IgD-negative memory B cell (primary cell): ENCODE data around the gene PPP2CA. TPM values are rescaled to one million over a fixed set of nuclear protein-coding genes. Genes with fewer than 3 reads are reported as not detected.
"Not testable (repeated sequence)": the region's sequence is repeated elsewhere in the genome, so short reads cannot be mapped to it uniquely, and the experiment has no call there.

Source experiments
- H3K27ac Mint-ChIP-seq, 3 donors: one replicate each; pipeline ENCODE4 v1.8.0; 2020 to 2022; ENCODE audit warnings: mild to moderate bottlenecking in 3 of 3, mixed read lengths in 3 of 3, moderate library complexity in 1 of 3
- H3K27me3 Mint-ChIP-seq: one replicate; pipeline ENCODE4 v1.8.0; 2021; ENCODE audit warnings: mixed read lengths
- H3K36me3 Mint-ChIP-seq: one replicate; pipeline ENCODE4 v1.8.0; 2020; ENCODE audit warnings: mild to moderate bottlenecking, mixed read lengths
- H3K4me1 Mint-ChIP-seq, 3 donors: one replicate each; pipeline ENCODE4 v1.8.0; 2020 to 2022; ENCODE audit warnings: mixed read lengths in 3 of 3, mild to moderate bottlenecking in 1 of 3
- H3K4me3 Mint-ChIP-seq, 4 donors: one replicate each; pipeline ENCODE4 v1.8.0; 2020 to 2022; ENCODE audit warnings: mild to moderate bottlenecking in 4 of 4, mixed read lengths in 4 of 4, moderate library complexity in 3 of 4
- H3K9me3 Mint-ChIP-seq, 3 donors: one replicate each; pipeline ENCODE4 v1.8.0; 2020 to 2021; ENCODE audit warnings: mixed read lengths in 3 of 3, mild to moderate bottlenecking in 1 of 3
- polyA plus RNA-seq: library from polyadenylated mRNA; unstranded; fragments of 300-500 nt; fragmentation: Illumina TruSeq; gene quantifications from one replicate; pipeline ENCODE4 v1.2.3, GENCODE V29; 2021

The PPP2CA gene
- polyA plus RNA-seq, 1 donor from 2014 or later, result 215 TPM

GRCh38 chr5:134224888-134225779 is 739 bp downstream of the PPP2CA start:
- no peaks in the 10 kb centered on the region for H3K9me3 Mint-ChIP-seq
- no peaks in the 10 kb centered on the region for H3K27me3 Mint-ChIP-seq
- H3K4me3 Mint-ChIP-seq, result peak overlapping the region; percentile 97 to 100 (median 99)
- H3K4me1 Mint-ChIP-seq, result peaks cover 39 to 59% (median 45%) of the 10 kb centered on the region in 3 donors
- H3K36me3 Mint-ChIP-seq, result peaks cover 8% of the 10 kb centered on the region
- H3K27ac Mint-ChIP-seq, result peak overlapping the region; percentile 99 to 100 (median 100)

DNA sequence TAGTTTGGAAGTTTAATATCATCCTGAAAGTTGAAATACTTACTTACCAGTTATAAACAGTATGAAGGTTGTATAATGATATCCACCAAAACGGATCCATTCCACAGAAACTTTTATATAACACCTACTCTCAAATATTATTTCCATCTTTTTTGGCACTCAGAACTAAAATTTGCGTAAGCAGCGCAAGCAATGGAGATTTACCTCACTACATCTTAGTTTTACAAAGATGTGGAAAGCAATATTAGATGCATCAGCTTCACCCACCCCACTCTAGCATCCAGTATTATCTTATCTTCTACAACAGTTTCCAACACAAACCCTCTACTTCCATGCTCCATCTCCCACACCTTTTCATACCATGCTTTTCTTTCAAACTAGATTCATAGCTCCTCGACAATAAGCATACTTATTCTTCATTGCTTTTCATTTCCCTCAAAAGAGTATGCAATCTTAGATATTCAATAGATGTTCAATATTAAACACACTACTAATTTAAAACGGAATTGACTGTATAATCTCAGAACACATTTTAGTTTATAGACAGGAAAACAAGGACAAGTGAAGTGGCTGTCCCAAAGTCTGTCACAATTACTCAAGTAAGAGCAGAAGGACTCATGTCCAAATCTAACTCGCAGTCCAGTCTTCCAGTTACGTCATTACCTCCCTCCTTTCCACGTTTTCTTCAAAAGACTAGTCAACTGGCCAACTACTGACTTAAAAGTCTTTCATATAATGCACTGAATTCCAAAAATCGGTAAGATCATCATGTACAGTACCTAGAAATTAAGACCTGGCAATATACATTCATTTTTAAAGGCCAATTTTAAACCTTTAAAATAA is 2.2 kb downstream of the PPP2CA start:
- Mint-ChIP-seq H3K36me3 (peaks cover 8% of the 10 kb centered on the region), H3K27ac (peak overlapping the region in 2 of 3 donors; percentile 99 to 100), H3K4me3 (peak overlapping the region; percentile 97 to 100 (median 99)), H3K27me3 (no peaks in the 10 kb centered on the region), H3K4me1 (peaks cover 50 to 71% (median 56%) of the 10 kb centered on the region in 3 donors), H3K9me3 (no peaks in the 10 kb centered on the region)

DNA sequence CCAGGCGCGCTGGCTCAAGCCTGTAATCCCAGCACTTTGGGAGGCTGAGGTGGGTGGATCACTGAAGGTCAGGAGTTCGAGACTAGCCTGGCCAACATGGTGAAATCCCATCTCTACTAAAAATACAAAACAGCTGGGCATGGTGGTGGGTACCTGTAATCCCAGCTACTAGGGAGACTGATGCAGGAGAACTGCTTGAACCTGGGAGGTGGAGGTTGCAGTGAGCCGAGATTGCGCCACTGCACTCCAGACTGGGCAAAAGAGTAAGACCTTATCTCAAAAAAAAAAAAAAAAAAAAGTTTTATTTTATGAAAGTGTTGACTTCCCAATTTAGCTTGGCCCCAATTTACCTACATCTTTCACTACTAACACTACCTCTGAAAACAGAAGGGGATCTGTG is 4.2 kb downstream of the PPP2CA start:
- peak overlapping the region in 1 of 3 donors; percentile 15 for H3K27ac Mint-ChIP-seq
- H3K4me1 Mint-ChIP-seq, result peaks cover 50 to 82% (median 57%) of the 10 kb centered on the region in 3 donors
- not testable (repeated sequence) for H3K9me3 Mint-ChIP-seq, H3K27me3 Mint-ChIP-seq
- peak overlapping the region in 3 of 4 donors; percentile 28 to 72 (median 66) for H3K4me3 Mint-ChIP-seq
- H3K36me3 Mint-ChIP-seq, result peaks cover 13% of the 10 kb centered on the region

DNA sequence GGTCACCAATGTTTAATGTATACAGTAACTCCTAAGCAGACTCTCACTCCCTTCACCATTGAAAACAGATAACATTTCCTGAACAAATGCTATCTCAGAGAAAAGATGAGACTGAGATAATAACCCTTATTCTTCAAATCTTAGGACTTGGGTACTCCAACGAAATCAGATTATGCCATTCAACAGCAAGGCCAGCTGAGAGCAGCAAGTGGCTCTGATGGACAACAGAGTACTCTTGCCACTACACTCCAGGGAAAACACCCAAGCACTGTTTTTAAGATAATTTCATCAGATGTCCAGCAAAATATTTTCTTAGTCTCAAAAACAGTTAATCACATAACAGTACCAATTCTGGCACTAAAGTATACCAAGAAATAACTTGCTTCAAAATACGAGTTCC is 10.1 kb downstream of the PPP2CA start:
- peaks cover 5% of the 10 kb centered on the region for H3K36me3 Mint-ChIP-seq
- peak overlapping the region in 1 of 4 donors; percentile 63 for H3K4me3 Mint-ChIP-seq
- no peaks in the 10 kb centered on the region for H3K9me3 Mint-ChIP-seq
- H3K27me3 Mint-ChIP-seq, result no peaks in the 10 kb centered on the region
- H3K4me1 Mint-ChIP-seq, result peaks cover 52 to 58% (median 53%) of the 10 kb centered on the region in 3 donors
- H3K27ac Mint-ChIP-seq, result peak overlapping the region in 1 of 3 donors; percentile 16

DNA sequence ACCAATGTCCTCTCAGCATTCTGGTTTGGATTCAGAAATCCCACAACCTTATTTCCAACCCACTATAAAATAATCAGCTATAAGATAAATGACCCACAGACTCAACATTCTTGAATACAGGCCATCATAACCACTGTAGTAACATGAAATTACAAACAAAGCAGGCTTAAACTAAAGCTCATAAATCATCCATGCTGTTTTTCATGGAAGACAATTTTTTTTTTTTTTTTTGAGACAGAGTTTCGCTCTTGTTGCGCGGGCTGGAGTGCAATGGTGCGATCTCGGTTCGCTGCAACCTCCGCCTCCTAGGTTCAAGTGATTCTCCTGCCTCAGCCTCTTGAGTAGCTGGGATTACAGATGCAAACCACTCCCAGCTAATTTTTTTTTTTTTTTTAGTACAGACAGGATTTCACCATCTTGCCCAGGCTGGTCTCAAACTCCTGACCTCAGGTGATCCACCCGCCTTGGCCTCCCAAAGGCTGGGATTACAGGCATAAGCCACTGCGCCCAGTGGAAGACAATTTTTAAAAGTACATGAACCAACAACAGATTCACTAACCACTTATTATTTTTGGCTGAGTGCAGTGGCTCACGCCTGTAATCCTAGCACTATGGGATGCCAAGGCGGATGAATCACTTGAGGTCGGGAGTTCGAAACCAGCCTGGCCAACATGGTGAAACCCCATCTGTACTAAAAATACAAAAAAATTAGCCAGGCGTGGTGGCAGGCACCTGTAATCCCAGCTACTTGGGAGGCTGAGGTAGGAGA is 14.4 kb downstream of the PPP2CA start:
- H3K9me3 Mint-ChIP-seq, H3K36me3 Mint-ChIP-seq, H3K27me3 Mint-ChIP-seq, H3K27ac Mint-ChIP-seq: not testable (repeated sequence)
- Mint-ChIP-seq H3K4me1 (peaks cover 39 to 41% (median 41%) of the 10 kb centered on the region in 3 donors), H3K4me3 (peak overlapping the region in 1 of 4 donors; percentile 0)

DNA sequence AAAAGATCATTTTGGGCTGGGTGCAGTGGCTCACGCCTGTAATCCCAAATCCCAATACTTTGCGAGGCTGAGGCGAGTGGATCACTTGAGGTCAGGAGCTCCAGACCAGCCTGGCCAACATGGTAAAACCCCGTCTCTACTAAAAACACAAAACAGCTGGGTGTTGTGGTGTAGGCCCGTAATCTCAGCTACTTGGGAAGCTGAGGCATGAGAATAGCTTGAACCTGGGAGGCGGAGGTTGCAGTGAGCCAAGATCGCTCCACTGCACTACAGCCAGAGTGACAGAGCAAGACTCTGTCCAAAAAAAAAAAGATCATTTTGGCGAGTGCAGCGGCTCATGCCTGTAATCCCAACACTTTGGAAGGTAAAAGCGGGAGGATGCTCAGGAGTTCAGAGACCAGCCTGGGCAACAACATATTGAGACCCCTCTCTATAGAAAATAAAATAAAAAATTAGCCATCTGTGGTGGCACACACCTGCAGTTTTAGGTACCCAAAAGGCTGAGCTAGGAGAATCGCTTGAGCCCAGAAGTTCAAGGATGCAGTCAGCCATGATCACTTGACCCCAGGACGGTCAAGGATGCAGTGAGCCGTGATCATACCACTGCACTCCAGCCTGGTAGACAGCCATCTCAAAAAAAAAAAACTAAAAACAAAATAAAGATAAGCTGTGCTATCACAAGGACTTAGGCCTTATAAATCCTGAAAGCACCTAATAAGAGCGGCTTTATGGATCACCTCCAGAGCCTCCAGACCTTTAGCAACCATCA is 16.2 kb downstream of the PPP2CA start:
- Mint-ChIP-seq H3K4me1 (peaks cover 32 to 37% (median 35%) of the 10 kb centered on the region in 3 donors), H3K4me3 (peak overlapping the region in 2 of 4 donors; percentile 33 to 54), H3K9me3 (no peaks in the 10 kb centered on the region), H3K36me3 (no peaks in the 10 kb centered on the region), H3K27me3 (no peaks in the 10 kb centered on the region), H3K27ac (peak overlapping the region in 2 of 3 donors; percentile 47 to 68)

GRCh38 chr5:134207696-134208095 is 18.2 kb downstream of the PPP2CA start:
- no peaks in the 10 kb centered on the region for H3K27me3 Mint-ChIP-seq
- no peaks in the 10 kb centered on the region for H3K9me3 Mint-ChIP-seq
- no peak overlapping the region for H3K4me3 Mint-ChIP-seq
- H3K4me1 Mint-ChIP-seq, result peaks cover 25 to 29% (median 27%) of the 10 kb centered on the region in 3 donors
- H3K27ac Mint-ChIP-seq, result no peak overlapping the region
- H3K36me3 Mint-ChIP-seq, result no peaks in the 10 kb centered on the region

GRCh38 chr5:134206627-134207160 is 19.2 kb downstream of the PPP2CA start:
- peaks cover 4% of the 10 kb centered on the region for H3K36me3 Mint-ChIP-seq
- H3K4me1 Mint-ChIP-seq, result peaks cover 18 to 24% (median 20%) of the 10 kb centered on the region in 3 donors
- no peak overlapping the region for H3K27ac Mint-ChIP-seq
- no peak overlapping the region for H3K4me3 Mint-ChIP-seq
- H3K9me3 Mint-ChIP-seq, result no peaks in the 10 kb centered on the region
- H3K27me3 Mint-ChIP-seq, result no peaks in the 10 kb centered on the region

DNA sequence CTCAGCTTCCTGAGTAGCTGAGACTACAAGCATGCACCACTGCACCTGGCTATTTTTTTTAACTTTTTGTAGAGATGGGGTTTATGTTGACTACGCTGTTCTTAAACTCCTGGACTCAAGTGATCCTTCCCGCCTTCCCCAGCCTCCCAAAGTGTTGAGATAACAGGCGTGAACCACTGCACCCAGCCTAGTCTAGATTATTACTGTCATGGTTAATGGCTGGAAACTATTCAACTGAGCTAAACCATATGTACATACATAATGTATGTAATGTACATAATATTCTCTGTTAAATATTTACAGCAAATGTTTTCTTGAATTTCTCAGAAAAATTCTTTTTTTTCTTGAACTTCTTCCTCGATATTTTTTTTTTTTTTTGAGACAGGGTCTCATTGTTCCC is 21.3 kb downstream of the PPP2CA start:
- H3K4me3 Mint-ChIP-seq, result no peak overlapping the region
- H3K4me1 Mint-ChIP-seq, result peaks cover 14 to 20% (median 17%) of the 10 kb centered on the region in 3 donors
- H3K9me3 Mint-ChIP-seq, result no peaks in the 10 kb centered on the region
- no peaks in the 10 kb centered on the region for H3K27me3 Mint-ChIP-seq
- H3K36me3 Mint-ChIP-seq, result peaks cover 7% of the 10 kb centered on the region
- H3K27ac Mint-ChIP-seq, result peak overlapping the region in 1 of 3 donors; percentile 18

DNA sequence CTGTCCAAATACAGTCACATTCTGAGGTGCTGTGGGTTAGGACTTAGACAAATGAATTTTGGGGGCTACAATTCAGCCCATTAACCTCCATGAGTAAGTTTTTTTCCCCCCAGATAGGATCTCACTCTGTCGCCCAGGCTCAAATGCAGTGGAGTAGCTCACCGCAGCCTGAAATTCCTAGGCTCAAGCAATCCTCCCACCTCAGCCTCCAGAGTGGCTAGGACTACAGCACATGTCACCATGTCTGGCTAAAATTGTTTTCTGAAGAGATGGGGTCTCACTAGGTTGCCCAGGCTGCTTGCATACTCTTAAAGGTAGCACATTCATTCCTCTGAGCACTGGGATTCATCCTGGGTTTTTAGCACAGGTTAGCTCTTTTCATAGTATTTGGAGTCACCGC is 22.2 kb downstream of the PPP2CA start:
- Mint-ChIP-seq H3K4me1 (peaks cover 5 to 12% (median 8%) of the 10 kb centered on the region in 3 donors), H3K27ac (peak overlapping the region in 1 of 3 donors; percentile 36), H3K27me3 (no peaks in the 10 kb centered on the region), H3K36me3 (peaks cover 8% of the 10 kb centered on the region), H3K9me3 (no peaks in the 10 kb centered on the region), H3K4me3 (no peak overlapping the region)

GRCh38 chr5:134195666-134196065 is 30.2 kb downstream of the PPP2CA start:
- H3K4me3 Mint-ChIP-seq, result no peak overlapping the region
- no peaks in the 10 kb centered on the region for H3K4me1 Mint-ChIP-seq
- H3K36me3 Mint-ChIP-seq, result peaks cover 4% of the 10 kb centered on the region
- peak overlapping the region in 1 of 3 donors; percentile 27 for H3K27ac Mint-ChIP-seq
- H3K27me3 Mint-ChIP-seq, result no peaks in the 10 kb centered on the region
- H3K9me3 Mint-ChIP-seq, result no peaks in the 10 kb centered on the region

- Mint-ChIP-seq H3K4me3 (no peak overlapping the region), H3K27me3 (no peaks in the 10 kb centered on the region), H3K27ac (no peak overlapping the region), H3K9me3 (peaks cover 0 to 2% (median 0%) of the 10 kb centered on the region in 3 donors), H3K4me1 (peaks cover 2 to 10% (median 4%) of the 10 kb centered on the region in 3 donors), H3K36me3 (no peaks in the 10 kb centered on the region)
Observed at GRCh38 chr5:134189031-134189430, 36.8 kb downstream of the PPP2CA start.

DNA sequence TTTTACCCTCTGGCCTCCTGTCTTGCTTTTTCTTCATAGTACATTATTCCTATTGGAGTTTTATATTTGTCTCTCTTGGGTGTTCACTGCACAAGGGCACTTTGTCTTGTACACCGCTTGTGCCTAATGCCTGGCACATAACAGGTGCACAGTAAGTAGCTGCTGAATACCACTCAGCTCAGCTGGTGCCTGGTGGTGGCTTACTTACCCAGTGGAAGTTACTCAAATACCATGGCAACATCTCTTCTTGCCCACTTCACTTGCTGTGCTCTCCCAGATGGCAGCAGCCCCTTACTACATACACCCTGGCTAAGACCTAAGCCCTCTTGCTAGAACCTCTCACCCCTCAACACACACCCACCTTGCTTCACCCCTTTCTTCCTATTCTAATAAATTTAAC is 37.8 kb downstream of the PPP2CA start:
- H3K9me3 Mint-ChIP-seq, result peaks cover 0 to 2% (median 0%) of the 10 kb centered on the region in 3 donors
- H3K27me3 Mint-ChIP-seq, result no peaks in the 10 kb centered on the region
- peak overlapping the region in 1 of 4 donors; percentile 68 for H3K4me3 Mint-ChIP-seq
- H3K4me1 Mint-ChIP-seq, result peaks cover 2 to 10% (median 4%) of the 10 kb centered on the region in 3 donors
- peak overlapping the region in 1 of 3 donors; percentile 92 for H3K27ac Mint-ChIP-seq
- H3K36me3 Mint-ChIP-seq, result no peaks in the 10 kb centered on the region
